H1 (cell line): ENCODE data around the gene SPDYC. TPM values are rescaled to one million over a fixed set of nuclear protein-coding genes. Genes with fewer than 3 reads are reported as not detected.

Experiments used
- CTCF ChIA-PET: fragments of 300-600 bp; sonication (Branson Sonifier 250); formaldehyde crosslinking; loops from one replicate; lab custom pipeline; 2021; ENCODE audit not compliant: partially characterized antibody; lab: Charles Lee
- POLR2A ChIA-PET: fragments of 300-600 bp; sonication (Branson Sonifier 250); formaldehyde crosslinking; loops from one replicate; lab custom pipeline; 2021; ENCODE audit warnings: inconsistent platforms; ENCODE audit not compliant: partially characterized antibody; lab: Charles Lee
- DNase-seq, 2 experiments: peaks; one replicate each; pipeline versions ENCODE4 v3.0.0 to v3.0.0-alpha.2; 2010 to 2022; ENCODE audit warnings: low spot score in 2 of 2, low read depth in 1 of 2, mixed read lengths in 1 of 2
- FAIRE-seq: peaks from 2 replicates; lab custom pipeline; 2011; peaks lifted over from hg19 to GRCh38; lab: Jason Lieb, UNC
- H2AFZ ChIP-seq: 2 replicates; pipeline ENCODE4 v1.8.1; 2012; ENCODE audit warnings: low read length, inconsistent platforms
- H2AK5ac ChIP-seq: 2 replicates; pipeline ENCODE4 v1.6.1; 2013; ENCODE audit warnings: low read depth, low read length
- H2BK120ac ChIP-seq: replicated peaks from 2 replicates; pipeline ENCODE3; 2013; ENCODE audit warnings: low read depth, low read length, inconsistent platforms
- H2BK12ac ChIP-seq: 2 replicates; pipeline ENCODE4 v1.6.1; 2013; ENCODE audit warnings: low read depth, low read length
- H2BK15ac ChIP-seq: 2 replicates; pipeline ENCODE4 v1.6.1; 2013; ENCODE audit warnings: low read length
- H2BK20ac ChIP-seq: 2 replicates; pipeline ENCODE4 v1.6.1; 2013; ENCODE audit warnings: low read length
- H2BK5ac ChIP-seq: 2 replicates; pipeline ENCODE4 v1.6.1; 2013; ENCODE audit warnings: low read depth, low read length
- H3K14ac ChIP-seq: 2 replicates; pipeline ENCODE4 v1.6.1; 2013; ENCODE audit warnings: inconsistent platforms; ENCODE audit not compliant: insufficient read length
- H3K18ac ChIP-seq: 2 replicates; pipeline ENCODE4 v1.6.1; 2013; ENCODE audit warnings: low read length; ENCODE audit errors: extremely low read depth
- H3K23ac ChIP-seq: 2 replicates; pipeline ENCODE4 v1.6.1; 2013; ENCODE audit warnings: inconsistent platforms; ENCODE audit not compliant: insufficient read length
- H3K23me2 ChIP-seq: 2 replicates; pipeline ENCODE4 v1.6.1; 2013; ENCODE audit warnings: low read depth, low read length
- H3K27ac ChIP-seq: 2 replicates; pipeline ENCODE4 v1.6.1; 2011; ENCODE audit warnings: low read depth, low read length, inconsistent platforms
- H3K27me3 ChIP-seq, 4 experiments: replicated peaks in 1 of 4; 1 replicate in 1 of 4; 2 replicates in 3 of 4; pipeline versions ENCODE4 v1.6.1 to v1.8.1; 2011 to 2013; ENCODE audit warnings: low read length in 3 of 4, mild to moderate bottlenecking in 3 of 4, inconsistent platforms in 2 of 4, mixed read lengths in 2 of 4, moderate library complexity in 1 of 4; ENCODE audit not compliant: control insufficient read depth in 3 of 4, insufficient read depth in 3 of 4; ENCODE audit errors: extremely low read depth in 1 of 4
- H3K36me3 ChIP-seq, 4 experiments: 2 replicates each; pipeline versions ENCODE4 v1.6.1 to v1.8.1; 2011 to 2013; ENCODE audit warnings: mild to moderate bottlenecking in 4 of 4, low read length in 3 of 4, moderate library complexity in 2 of 4, control low read depth in 1 of 4, inconsistent platforms in 1 of 4; ENCODE audit not compliant: insufficient read depth in 4 of 4, control insufficient read depth in 2 of 4
- H3K4ac ChIP-seq: replicated peaks from 2 replicates; pipeline ENCODE3; 2013; ENCODE audit warnings: low read length, low read depth, mixed read lengths, inconsistent platforms; ENCODE audit not compliant: insufficient read length
- H3K4me1 ChIP-seq, 4 experiments: replicated peaks in 1 of 4; 1 replicate in 1 of 4; 2 replicates in 3 of 4; pipeline versions ENCODE4 v1.6.1 to v1.8.1; 2011 to 2013; ENCODE audit warnings: low read length in 3 of 4, inconsistent platforms in 2 of 4, mixed read lengths in 1 of 4; ENCODE audit not compliant: insufficient read depth in 4 of 4, control insufficient read depth in 3 of 4
- H3K4me2 ChIP-seq, 2 experiments: 2 replicates each; pipeline versions ENCODE4 v1.6.1 to v1.8.1; 2011 to 2013; ENCODE audit warnings: low read depth in 2 of 2, low read length in 2 of 2, control low read depth in 1 of 2, inconsistent platforms in 1 of 2, mild to moderate bottlenecking in 1 of 2; ENCODE audit not compliant: insufficient read depth in 1 of 2
- H3K4me3 ChIP-seq, 4 experiments: fragments of 200-600, 300-600 bp in 1 of 4; sonication (generic), shearing (Covaris generic), sonication (Bioruptor Twin) in 1 of 4; 2 replicates each; pipeline versions ENCODE4 v1.5.1 to v1.8.1; 2011 to 2016; ENCODE audit warnings: low read length in 4 of 4, low read depth in 3 of 4, control low read depth in 2 of 4, inconsistent platforms in 2 of 4, mild to moderate bottlenecking in 2 of 4, mixed read lengths in 1 of 4, moderate library complexity in 1 of 4; ENCODE audit not compliant: insufficient read depth in 2 of 4; ENCODE audit errors: extremely low read depth in 1 of 4
- H3K56ac ChIP-seq: replicated peaks from 2 replicates; pipeline ENCODE3; 2013; ENCODE audit warnings: low read depth, mild to moderate bottlenecking, mixed read lengths, low read length, inconsistent platforms; ENCODE audit not compliant: insufficient read length
- H3K79me1 ChIP-seq: 2 replicates; pipeline ENCODE4 v1.6.1; 2013; ENCODE audit warnings: low read depth, low read length, control low read depth
- H3K79me2 ChIP-seq, 2 experiments: 2 replicates each; pipeline versions ENCODE4 v1.6.1 to v1.8.1; 2012 to 2013; ENCODE audit warnings: low read length in 2 of 2, mild to moderate bottlenecking in 2 of 2, inconsistent platforms in 1 of 2; ENCODE audit not compliant: insufficient read depth in 2 of 2, control insufficient read depth in 1 of 2
- H3K9ac ChIP-seq, 4 experiments: replicated peaks in 1 of 4; 1 replicate in 1 of 4; 2 replicates in 3 of 4; pipeline versions ENCODE4 v1.6.1 to v1.8.1; 2011 to 2013; ENCODE audit warnings: low read depth in 3 of 4, low read length in 3 of 4, control low read depth in 2 of 4, mild to moderate bottlenecking in 2 of 4, moderate library complexity in 2 of 4, inconsistent platforms in 1 of 4; ENCODE audit errors: extremely low read depth in 1 of 4
- H3K9me3 ChIP-seq, 2 experiments: 2 replicates each; pipeline versions ENCODE4 v1.6.1 to v1.8.1; 2012 to 2013; ENCODE audit warnings: mild to moderate bottlenecking in 2 of 2, moderate library complexity in 2 of 2, control low read depth in 1 of 2, inconsistent platforms in 1 of 2, low read depth in 1 of 2, low read length in 1 of 2, mixed read lengths in 1 of 2; ENCODE audit not compliant: insufficient read depth in 2 of 2
- H4K20me1 ChIP-seq, 2 experiments: replicated peaks in 1 of 2; 2 replicates each; pipeline versions ENCODE3 to v1.8.1; 2011 to 2013; ENCODE audit warnings: inconsistent platforms in 2 of 2, low read length in 2 of 2, mild to moderate bottlenecking in 1 of 2; ENCODE audit not compliant: insufficient read depth in 2 of 2, control insufficient read depth in 1 of 2
- H4K5ac ChIP-seq: 2 replicates; pipeline ENCODE4 v1.6.1; 2013; ENCODE audit warnings: low read length, low read depth, mixed read lengths, inconsistent platforms; ENCODE audit not compliant: insufficient read length
- H4K8ac ChIP-seq: 2 replicates; pipeline ENCODE4 v1.8.0; 2013; ENCODE audit warnings: mild to moderate bottlenecking, moderate library complexity, low read length, inconsistent platforms; ENCODE audit not compliant: insufficient read depth; ENCODE audit errors: extremely low read depth
- H4K91ac ChIP-seq: replicated peaks from 2 replicates; pipeline ENCODE3; 2013; ENCODE audit warnings: low read length, mixed read lengths, inconsistent platforms; ENCODE audit not compliant: insufficient read length
- ATF3 ChIP-seq: IDR thresholded peaks from 2 replicates; pipeline ENCODE4 v1.6.1; 2011; ENCODE audit warnings: low read depth, mild to moderate bottlenecking, low read length; ENCODE audit not compliant: insufficient read depth
- CBX5 ChIP-seq: fragments of 300-800, 300-1000 bp; sonication (generic); IDR thresholded peaks from 2 replicates; pipeline ENCODE4 v1.7.1; 2016; ENCODE audit warnings: antibody characterized with exemption, low read length, low read depth
- EGR1 ChIP-seq: IDR thresholded peaks from 2 replicates; pipeline ENCODE4 v1.6.1; 2011; ENCODE audit warnings: low read depth, low read length, borderline replicate concordance
- JUND ChIP-seq: IDR thresholded peaks from 2 replicates; pipeline ENCODE4 v1.6.1; 2011; ENCODE audit warnings: mild to moderate bottlenecking, improper control_type of control experiment, low read length
- KDM4A ChIP-seq: IDR thresholded peaks from one replicate; pipeline ENCODE4 v1.7.1; 2012; ENCODE audit warnings: low read depth, mild to moderate bottlenecking, moderate library complexity, low read length, inconsistent platforms; ENCODE audit not compliant: severe bottlenecking
- NANOG ChIP-seq: IDR thresholded peaks from 2 replicates; pipeline ENCODE4 v1.6.1; 2011; ENCODE audit warnings: low read length, low read depth, mild to moderate bottlenecking, inconsistent platforms; ENCODE audit not compliant: insufficient read depth, poor library complexity, severe bottlenecking
- RAD21 ChIP-seq, 2 experiments: IDR thresholded peaks in 1 of 2; conservative IDR thresholded peaks in 1 of 2; 2 replicates each; pipeline ENCODE4 v1.6.1; 2011; ENCODE audit warnings: low read depth in 2 of 2, low read length in 2 of 2, improper control_type of control experiment in 1 of 2, inconsistent platforms in 1 of 2, mild to moderate bottlenecking in 1 of 2, moderate library complexity in 1 of 2
- RBBP5 ChIP-seq: IDR thresholded peaks from 2 replicates; pipeline ENCODE4 v1.7.1; 2012; ENCODE audit warnings: low read depth, mild to moderate bottlenecking, inconsistent platforms, low read length, moderate library complexity, borderline replicate concordance
- RFX5 ChIP-seq: IDR thresholded peaks from 2 replicates; pipeline ENCODE4 v1.6.1; 2011; ENCODE audit warnings: low read depth, low read length, improper control_type of control experiment, borderline replicate concordance
- TAF1 ChIP-seq: IDR thresholded peaks from 2 replicates; pipeline ENCODE4 v1.6.1; 2011; ENCODE audit warnings: mild to moderate bottlenecking, low read depth, low read length
- WGBS, 2 experiments: shearing (Covaris generic) in 1 of 2; methylation state at CpG; one replicate each; pipeline versions ENCODE4 v1.1.6 to v1.1.7; 2013 to 2015; ENCODE audit warnings: low lambda C conversion rate in 2 of 2, mixed read lengths in 2 of 2, inconsistent platforms in 1 of 2, low coverage in 1 of 2, missing lambda C conversion rate in 1 of 2; ENCODE audit not compliant: insufficient replicate concordance in 2 of 2, insufficient coverage in 1 of 2, insufficient read length in 1 of 2; ENCODE audit errors: extremely low coverage in 1 of 2, missing lambda C conversion rate in 1 of 2; 5-methylcytosine and 5-hydroxymethylcytosine counted together
- polyA plus RNA-seq, 7 experiments: library from polyadenylated mRNA; depleted of rRNA in 3 of 7; stranded (reverse) in 5 of 7; unstranded in 2 of 7; fragments of >200 nt in 5 of 7; fragments of 200-250 nt in 2 of 7; gene quantifications; 1 replicate in 5 of 7; 2 replicates in 1 of 7; 4 replicates in 1 of 7; pipeline versions ENCODE4 v1.2.1 to v1.2.3, GENCODE V29; 2011 to 2013; ENCODE audit warnings: missing spikeins in 2 of 7, mixed read lengths in 2 of 7
- total RNA-seq: library from RNA; stranded (reverse); fragmentation: NEBNext Ultra II Directional; extraction: Animal tissue kit (Norgen Biotek cat#: 25700); gene quantifications from 2 replicates; pipeline ENCODE4 v1.2.1, GENCODE V29; 2021

Gene SPDYC
- total and polyA plus RNA-seq, 2 of the 8 experiments (the other 6 are each of a cell fraction or from before 2014, with no cell fraction given) = 0.15 TPM; not detected in 1

- peak overlapping the region; percentile 81; the same call in 1 of the 2 replicates for H3K27ac ChIP-seq
- peaks cover 4% of the 10 kb centered on the region; the same call in 1 of the 2 replicates for H3K79me1 ChIP-seq
- POLR2A ChIA-PET = interaction anchor here (0.5 to 13.9 kb wide), 21 partner anchors 10 to 285 kb away, joined by 3 to 324 read pairs (median 9); partner anchors contain the start of genes CAPN1, CDC42EP2, MALAT1 and POLA2
- H3K4me2 ChIP-seq = peak overlapping the region; percentile 60 to 76
- no peak overlapping the region for H3K14ac ChIP-seq
- H3K23me2 ChIP-seq = peaks cover 11% of the 10 kb centered on the region; the same call in 1 of the 2 replicates
- peak overlapping the region; percentile 81 for H3K56ac ChIP-seq
- no peak for FAIRE-seq
- H4K91ac ChIP-seq = peak overlapping the region; percentile 98
- CTCF ChIA-PET = interaction anchor here (0.9 to 11.9 kb wide), 9 partner anchors 9 to 218 kb away, joined by 3 to 184 read pairs (median 6); partner anchors contain the start of gene CAPN1
- DNase-seq = no peak
- H2BK120ac ChIP-seq = peak overlapping the region; percentile 67
- H2AFZ ChIP-seq = no peak overlapping the region
- peak overlapping the region; percentile 99 for H3K4ac ChIP-seq
- H2BK5ac ChIP-seq = peak overlapping the region; percentile 99; the same call in 1 of the 2 replicates
- H3K23ac ChIP-seq = no peak overlapping the region
- peak overlapping the region in 3 of 4 experiments; percentile 18 to 52 (median 32); a peak in 6 of 8 replicates for H3K4me3 ChIP-seq
- peaks cover 0 to 15% of the 10 kb centered on the region in 2 experiments; a peak in 1 of 4 replicates for H3K79me2 ChIP-seq
- H2BK20ac ChIP-seq = peak overlapping the region; percentile 90
- WGBS, 2 experiments = 84% methylated on average over 16 of the region's 16 CpGs; no CpG with 5 or more reads in 1 of the 2 experiments
- H3K18ac ChIP-seq = peak overlapping the region; percentile 83
- peak overlapping the region; percentile 98; the same call in 1 of the 2 replicates for H2AK5ac ChIP-seq
- H3K4me1 ChIP-seq = peaks cover 5 to 36% (median 29%) of the 10 kb centered on the region in 4 experiments
- peak overlapping the region in 2 of 4 experiments; percentile 54; a peak in 5 of 7 replicates for H3K9ac ChIP-seq
- peak overlapping the region; percentile 89; the same call in 1 of the 2 replicates for H4K8ac ChIP-seq
- H3K36me3 ChIP-seq = peaks cover 12 to 26% (median 20%) of the 10 kb centered on the region in 4 experiments; a peak in 7 of 8 replicates
- H4K20me1 ChIP-seq = peaks cover 0 to 3% of the 10 kb centered on the region in 2 experiments
- no peaks in the 10 kb centered on the region for H3K9me3 ChIP-seq
- H2BK12ac ChIP-seq = peak overlapping the region; percentile 98
- H2BK15ac ChIP-seq = no peak overlapping the region
- H4K5ac ChIP-seq = peak overlapping the region; percentile 57
- H3K27me3 ChIP-seq = no peaks in the 10 kb centered on the region
- TF ChIP-seq KDM4A (no peak), NANOG (no peak), RAD21 (IDR thresholded peaks at IDR 0.05 in 1 of 2, conservative IDR thresholded peaks at IDR 0.05 in 1 of 2; ENCODE audit: low read depth in 2 of 2, low read length in 2 of 2) (no peak), RBBP5 (no peak), JUND (no peak), ATF3 (no peak), TAF1 (no peak), CBX5 (no peak), EGR1 (no peak), RFX5 (no peak)
Measured at GRCh38 chr11:65214212-65214845, 44.3 kb downstream of the SPDYC start.
